Choroid plexus epithelial cell (primary cell): Measurements from ENCODE around the gene NUMA1.
A peak's percentile ranks its signal among the peaks of the same experiment; 100 is the strongest.

Experiments used
- DNase-seq: peaks from one replicate; pipeline ENCODE4 v3.0.0-alpha.2; 2010; ENCODE audit warnings: low read depth
- H3K4me3 ChIP-seq: 2 replicates; pipeline ENCODE4 v1.5.1; 2011; ENCODE audit warnings: low read depth, mild to moderate bottlenecking, control low read depth, low read length, moderate library complexity
- CTCF ChIP-seq: conservative IDR thresholded peaks from 2 replicates; pipeline ENCODE4 v1.5.1; 2011; ENCODE audit warnings: low read depth, mild to moderate bottlenecking, control low read depth, inconsistent platforms, low read length, moderate library complexity

Gene NUMA1

GRCh38 chr11:72112143-72112977 is 32.0 kb upstream of the NUMA1 start, which contains the start of gene ANAPC15:
TSS of gene ANAPC15 (minus strand) at chr11:72112695. CDS start at chr11:72111276, 1,419 bp downstream.
- TF ChIP-seq CTCF: no peak
- DNase-seq: peak; percentile 100
- peak within 1 kb of the TSS; percentile 87 for H3K4me3 ChIP-seq

GRCh38 chr11:72111300-72112142 is 31.2 kb upstream of the NUMA1 start:
- H3K4me3 ChIP-seq: peak overlapping the region; percentile 87
- no peak for TF ChIP-seq CTCF
- DNase-seq: no peak

- no peak for TF ChIP-seq CTCF
- no peak within 1 kb of the TSS for H3K4me3 ChIP-seq
- no peak for DNase-seq
Measured at GRCh38 chr11:72105888-72106287, 25.5 kb upstream of the NUMA1 start, which contains the start of gene TOMT. TSS of gene TOMT (plus strand) at chr11:72105924. CDS start at chr11:72105952, 28 bp downstream.

GRCh38 chr11:72103754-72104167 is 23.4 kb upstream of the NUMA1 start:
- TF ChIP-seq CTCF: no peak
- DNase-seq: no peak
- H3K4me3 ChIP-seq: peak overlapping the region; percentile 43

- TF ChIP-seq CTCF: peak; percentile 54
- H3K4me3 ChIP-seq: peak within 1 kb of the TSS; percentile 94
- DNase-seq: peak; percentile 100
Measured at GRCh38 chr11:72102946-72103753, 22.8 kb upstream of the NUMA1 start, which contains the start of gene LAMTOR1. TSS of gene LAMTOR1 (minus strand) at chr11:72103297. CDS start at chr11:72103224, 73 bp downstream.

- no peak for DNase-seq
- TF ChIP-seq CTCF: no peak
- H3K4me3 ChIP-seq: peak overlapping the region; percentile 94
Measured at GRCh38 chr11:72102631-72102945, 22.2 kb upstream of the NUMA1 start.
